PC-9 (cell line): ENCODE data around the gene SELENBP1.

Source experiments
- EZH2 ChIP-seq: fragments of 200-600 bp; sonication (generic); IDR thresholded peaks from 2 replicates; pipeline ENCODE4 v1.8.0; 2017; ENCODE audit warnings: antibody characterized with exemption, low read depth
- TF ChIP-seq, protein P1 (sequence below): fragments of 200-600 bp; sonication (generic); conservative IDR thresholded peaks from 2 replicates; pipeline ENCODE4 v1.6.1; 2017; ENCODE audit warnings: mixed run types, antibody characterized with exemption, mild to moderate bottlenecking, moderate library complexity

DNA sequence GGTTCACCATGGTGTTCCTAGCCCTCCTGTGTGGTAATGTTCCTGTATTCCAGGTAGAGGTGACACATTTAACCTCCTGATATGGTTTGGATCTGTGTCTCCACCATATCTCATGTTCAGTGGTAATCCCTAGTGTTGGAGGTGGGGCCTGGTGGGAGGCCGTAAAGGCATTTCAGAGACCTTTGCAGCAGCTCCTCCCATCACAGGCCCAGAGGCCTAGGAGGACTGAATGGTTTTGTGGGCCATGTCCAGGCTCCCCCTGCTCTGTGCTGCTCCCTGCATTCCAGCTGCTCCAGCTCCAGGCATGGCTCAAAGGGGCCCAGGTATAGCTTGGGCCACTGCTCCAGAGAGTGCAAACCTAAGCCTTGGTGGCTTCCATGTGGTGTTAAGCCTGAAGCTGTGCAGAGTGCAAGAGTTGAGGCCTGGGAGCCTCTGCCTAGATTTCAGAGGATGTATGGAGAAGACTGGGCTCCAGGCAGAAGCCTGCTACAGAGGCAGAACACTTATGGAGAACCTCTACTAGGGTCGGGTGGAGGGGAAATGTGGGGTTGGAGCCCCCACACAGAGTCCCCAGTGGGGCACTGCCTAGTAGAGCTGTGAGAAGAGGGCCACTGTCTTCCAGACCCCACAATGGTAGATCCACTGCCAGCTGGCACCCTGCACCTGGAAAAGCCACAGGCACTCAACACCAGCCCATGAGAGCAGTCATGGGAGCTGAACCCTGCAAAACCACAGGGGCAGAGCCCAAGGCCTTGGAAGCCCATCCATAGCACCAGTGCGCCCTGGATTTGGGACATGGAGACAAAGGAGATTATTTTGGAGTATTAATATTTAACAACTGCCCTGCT is 10.0 kb downstream of the SELENBP1 start:
- TF ChIP-seq, protein P1, sequence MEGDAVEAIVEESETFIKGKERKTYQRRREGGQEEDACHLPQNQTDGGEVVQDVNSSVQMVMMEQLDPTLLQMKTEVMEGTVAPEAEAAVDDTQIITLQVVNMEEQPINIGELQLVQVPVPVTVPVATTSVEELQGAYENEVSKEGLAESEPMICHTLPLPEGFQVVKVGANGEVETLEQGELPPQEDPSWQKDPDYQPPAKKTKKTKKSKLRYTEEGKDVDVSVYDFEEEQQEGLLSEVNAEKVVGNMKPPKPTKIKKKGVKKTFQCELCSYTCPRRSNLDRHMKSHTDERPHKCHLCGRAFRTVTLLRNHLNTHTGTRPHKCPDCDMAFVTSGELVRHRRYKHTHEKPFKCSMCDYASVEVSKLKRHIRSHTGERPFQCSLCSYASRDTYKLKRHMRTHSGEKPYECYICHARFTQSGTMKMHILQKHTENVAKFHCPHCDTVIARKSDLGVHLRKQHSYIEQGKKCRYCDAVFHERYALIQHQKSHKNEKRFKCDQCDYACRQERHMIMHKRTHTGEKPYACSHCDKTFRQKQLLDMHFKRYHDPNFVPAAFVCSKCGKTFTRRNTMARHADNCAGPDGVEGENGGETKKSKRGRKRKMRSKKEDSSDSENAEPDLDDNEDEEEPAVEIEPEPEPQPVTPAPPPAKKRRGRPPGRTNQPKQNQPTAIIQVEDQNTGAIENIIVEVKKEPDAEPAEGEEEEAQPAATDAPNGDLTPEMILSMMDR: no peak
- no peak for TF ChIP-seq EZH2
